Germinal center (tissue), 1 donor: ENCODE data around the gene HBEGF.
A peak's percentile ranks its signal among the peaks of the same experiment; 100 is the strongest.
"Not testable (repeated sequence)": the region's sequence is repeated elsewhere in the genome, so short reads cannot be mapped to it uniquely, and the experiment has no call there.

ENCODE experiments used
- DNase-seq: peaks from one replicate; pipeline ENCODE4 v3.0.0; 2012; ENCODE audit warnings: mixed read lengths, low spot score

The HBEGF gene

GRCh38 chr5:140360681-140361479 is 14.5 kb upstream of the HBEGF start:
- DNase-seq: no peak

GRCh38 chr5:140360101-140360500 is 13.7 kb upstream of the HBEGF start, which contains the start of gene SLC4A9:
Gene SLC4A9 (plus strand): TSS chr5:140360194. CDS start chr5:140360237, 43 bp downstream.
- DNase-seq: no peak

- DNase-seq: no peak
Measured at GRCh38 chr5:140358738-140359310, 12.4 kb upstream of the HBEGF start.

- DNase-seq: peak; percentile 88
Measured at GRCh38 chr5:140357726-140358093, 11.3 kb upstream of the HBEGF start.

- no peak for DNase-seq
Measured at GRCh38 chr5:140356853-140357725, 10.7 kb upstream of the HBEGF start.

- DNase-seq: no peak
Measured at GRCh38 chr5:140355546-140355945, 9.1 kb upstream of the HBEGF start.

GRCh38 chr5:140351609-140352334 is 5.4 kb upstream of the HBEGF start:
- DNase-seq: peak; percentile 64

GRCh38 chr5:140349244-140349643 is 2.8 kb upstream of the HBEGF start:
- no peak for DNase-seq

GRCh38 chr5:140348104-140348503 is 1.7 kb upstream of the HBEGF start:
- no peak for DNase-seq

GRCh38 chr5:140347360-140347759 is 957 bp upstream of the HBEGF start:
- DNase-seq: no peak

- no peak for DNase-seq
Measured at GRCh38 chr5:140345919-140346347, 470 bp downstream of the HBEGF start.

GRCh38 chr5:140344683-140345423 is 1.6 kb downstream of the HBEGF start:
- DNase-seq: no peak

- not testable (repeated sequence) for DNase-seq
Measured at GRCh38 chr5:140343849-140344248, 2.6 kb downstream of the HBEGF start.

- DNase-seq: no peak
Measured at GRCh38 chr5:140342896-140343295, 3.5 kb downstream of the HBEGF start.

GRCh38 chr5:140342287-140342686 is 4.1 kb downstream of the HBEGF start:
- no peak for DNase-seq

GRCh38 chr5:140341591-140341990 is 4.8 kb downstream of the HBEGF start:
- DNase-seq: no peak

GRCh38 chr5:140340605-140341121 is 5.7 kb downstream of the HBEGF start:
- no peak for DNase-seq

GRCh38 chr5:140339636-140340035 is 6.8 kb downstream of the HBEGF start:
- no peak for DNase-seq

- no peak for DNase-seq
Measured at GRCh38 chr5:140338908-140339307, 7.5 kb downstream of the HBEGF start.

- DNase-seq: no peak
Measured at GRCh38 chr5:140338336-140338735, 8.1 kb downstream of the HBEGF start.

GRCh38 chr5:140337880-140338279 is 8.5 kb downstream of the HBEGF start:
- no peak for DNase-seq
